ENCODE results near the gene RPRD2. TPM values are rescaled to one million over a fixed set of nuclear protein-coding genes. Genes with fewer than 3 reads are reported as not detected.
A peak's percentile ranks its signal among the peaks of the same experiment; 100 is the strongest.
"Not testable (repeated sequence)": the region's sequence is repeated elsewhere in the genome, so short reads cannot be mapped to it uniquely, and the experiment has no call there.

RPRD2 gene
- polyA plus RNA-seq, 3 donors, result 5.9 to 9.7 (median 8.2) TPM

GRCh38 chr1:150389650-150390049 lies 25.7 kb downstream of the RPRD2 start:
- Histone ChIP-seq H3K79me2 (ENCODE audit: insufficient read depth, low read length) (peaks cover 90% of the 10 kb centered on the region), H3K9me3 (replicated peaks in 1 of 2; ENCODE audit: control insufficient read depth in 1 of 2, insufficient read depth in 1 of 2, low read length in 2 of 2) (no peaks in the 10 kb centered on the region), H3K4me2 (replicated peaks; ENCODE audit: extremely low read depth, low read length, poor library complexity, severe bottlenecking) (no peak overlapping the region), H3K27me3 (ENCODE audit: control insufficient read depth in 2 of 2, insufficient read depth in 2 of 2, low read length in 2 of 2) (no peaks in the 10 kb centered on the region), H4K20me1 (ENCODE audit: insufficient read depth, low read length) (peaks cover 94% of the 10 kb centered on the region), H2AFZ (ENCODE audit: insufficient read depth, low read depth, low read length, poor library complexity, severe bottlenecking) (no peak overlapping the region), H3K27ac (ENCODE audit: low read depth in 1 of 2, low read length in 2 of 2) (no peak overlapping the region), H3K36me3 (replicated peaks in 1 of 2; ENCODE audit: control insufficient read depth in 1 of 2, insufficient read depth in 2 of 2, low read length in 2 of 2) (peaks cover 0 to 2% of the 10 kb centered on the region in 2 donors), H3K4me3 (replicated peaks in 1 of 3; ENCODE audit: low read depth in 2 of 3, low read length in 3 of 3) (no peak overlapping the region), H3K9ac (ENCODE audit: insufficient read depth, low read length, poor library complexity, severe bottlenecking) (no peak overlapping the region), H3K4me1 (ENCODE audit: control insufficient read depth in 1 of 2, insufficient read depth in 2 of 2, low read length in 2 of 2) (peaks cover 6 to 11% of the 10 kb centered on the region in 2 donors)
- no peak for DNase-seq
- Mint-ChIP-seq H3K4me1 (peaks cover 17% of the 10 kb centered on the region), H3K9me3 (peaks cover 0 to 2% (median 0%) of the 10 kb centered on the region in 7 donors), H3K27ac (no peak overlapping the region), H3K4me3 (no peak overlapping the region), H3K27me3 (ENCODE audit: low read depth in 3 of 3) (no peaks in the 10 kb centered on the region), H3K36me3 (peaks cover 8 to 16% of the 10 kb centered on the region in 2 donors)
- intact Hi-C loops (cut with micrococcal nuclease), result no loop called here
- no peak for TF ChIP-seq CTCF (IDR thresholded peaks at IDR 0.05)
- WGBS (ENCODE audit: insufficient coverage), result 91% methylated on average over 3 of the region's 4 CpGs

- WGBS (ENCODE audit: insufficient coverage), result no CpG with 5 or more reads among the region's 3 CpGs
- Histone ChIP-seq H3K4me3 (replicated peaks in 1 of 3; ENCODE audit: low read depth in 2 of 3, low read length in 3 of 3) (no peak overlapping the region), H3K27me3 (ENCODE audit: control insufficient read depth in 2 of 2, insufficient read depth in 2 of 2, low read length in 2 of 2) (no peaks in the 10 kb centered on the region), H3K4me1 (ENCODE audit: control insufficient read depth in 1 of 2, insufficient read depth in 2 of 2, low read length in 2 of 2) (peaks cover under 1 to 4% of the 10 kb centered on the region in 2 donors), H3K4me2 (replicated peaks; ENCODE audit: extremely low read depth, low read length, poor library complexity, severe bottlenecking) (no peak overlapping the region), H3K27ac (ENCODE audit: low read depth in 1 of 2, low read length in 2 of 2) (no peak overlapping the region), H3K79me2 (ENCODE audit: insufficient read depth, low read length) (peaks cover 95% of the 10 kb centered on the region), H2AFZ (ENCODE audit: insufficient read depth, low read depth, low read length, poor library complexity, severe bottlenecking) (no peak overlapping the region), H3K9me3 (replicated peaks in 1 of 2; ENCODE audit: control insufficient read depth in 1 of 2, insufficient read depth in 1 of 2, low read length in 2 of 2) (no peaks in the 10 kb centered on the region), H3K9ac (ENCODE audit: insufficient read depth, low read length, poor library complexity, severe bottlenecking) (no peak overlapping the region), H3K36me3 (replicated peaks in 1 of 2; ENCODE audit: control insufficient read depth in 1 of 2, insufficient read depth in 2 of 2, low read length in 2 of 2) (peaks cover 0 to 2% of the 10 kb centered on the region in 2 donors), H4K20me1 (ENCODE audit: insufficient read depth, low read length) (peaks cover 90% of the 10 kb centered on the region)
- intact Hi-C loops (cut with micrococcal nuclease), result no loop called here
- Mint-ChIP-seq H3K4me1 (peaks cover 10% of the 10 kb centered on the region), H3K27ac (peak overlapping the region in 1 of 7 donors; percentile 16), H3K27me3 (ENCODE audit: low read depth in 3 of 3) (no peaks in the 10 kb centered on the region), H3K36me3 (peaks cover 8 to 23% of the 10 kb centered on the region in 2 donors), H3K9me3 (peaks cover 0 to 3% (median 0%) of the 10 kb centered on the region in 7 donors), H3K4me3 (no peak overlapping the region)
- TF ChIP-seq CTCF (IDR thresholded peaks at IDR 0.05), result no peak
- no peak for DNase-seq
These were observed 28.7 kb downstream of the RPRD2 start for GRCh38 chr1:150392627-150393026.

- H3K27ac Mint-ChIP-seq; H3K27me3 ChIP-seq (ENCODE audit: control insufficient read depth in 2 of 2, insufficient read depth in 2 of 2, low read length in 2 of 2); intact Hi-C loops (cut with micrococcal nuclease); H3K36me3 ChIP-seq (replicated peaks in 1 of 2; ENCODE audit: control insufficient read depth in 1 of 2, insufficient read depth in 2 of 2, low read length in 2 of 2); H3K9me3 ChIP-seq (replicated peaks in 1 of 2; ENCODE audit: control insufficient read depth in 1 of 2, insufficient read depth in 1 of 2, low read length in 2 of 2); H2AFZ ChIP-seq (ENCODE audit: insufficient read depth, low read depth, low read length, poor library complexity, severe bottlenecking); H3K9ac ChIP-seq (ENCODE audit: insufficient read depth, low read length, poor library complexity, severe bottlenecking); H3K27ac ChIP-seq (ENCODE audit: low read depth in 1 of 2, low read length in 2 of 2); H3K4me1 Mint-ChIP-seq; DNase-seq; H3K9me3 Mint-ChIP-seq; H3K27me3 Mint-ChIP-seq (ENCODE audit: low read depth in 3 of 3); H3K4me1 ChIP-seq (ENCODE audit: control insufficient read depth in 1 of 2, insufficient read depth in 2 of 2, low read length in 2 of 2); H3K4me3 ChIP-seq (replicated peaks in 1 of 3; ENCODE audit: low read depth in 2 of 3, low read length in 3 of 3); H3K4me2 ChIP-seq (replicated peaks; ENCODE audit: extremely low read depth, low read length, poor library complexity, severe bottlenecking); H3K4me3 Mint-ChIP-seq: not testable (repeated sequence)
- Histone ChIP-seq H3K79me2 (ENCODE audit: insufficient read depth, low read length) (peaks cover 90% of the 10 kb centered on the region), H4K20me1 (ENCODE audit: insufficient read depth, low read length) (peaks cover 85% of the 10 kb centered on the region)
- H3K36me3 Mint-ChIP-seq, result peaks cover 5 to 19% of the 10 kb centered on the region in 2 donors
- no CpG with 5 or more reads among the region's 2 CpGs for WGBS (ENCODE audit: insufficient coverage)
These were observed 31.2 kb downstream of the RPRD2 start for GRCh38 chr1:150395115-150395514.

Data from CD14-positive monocyte (primary cell).